ENCODE measurements around the gene MECP2.
"Not testable (repeated sequence)": the region's sequence is repeated elsewhere in the genome, so short reads cannot be mapped to it uniquely, and the experiment has no call there.

Gene MECP2

DNA sequence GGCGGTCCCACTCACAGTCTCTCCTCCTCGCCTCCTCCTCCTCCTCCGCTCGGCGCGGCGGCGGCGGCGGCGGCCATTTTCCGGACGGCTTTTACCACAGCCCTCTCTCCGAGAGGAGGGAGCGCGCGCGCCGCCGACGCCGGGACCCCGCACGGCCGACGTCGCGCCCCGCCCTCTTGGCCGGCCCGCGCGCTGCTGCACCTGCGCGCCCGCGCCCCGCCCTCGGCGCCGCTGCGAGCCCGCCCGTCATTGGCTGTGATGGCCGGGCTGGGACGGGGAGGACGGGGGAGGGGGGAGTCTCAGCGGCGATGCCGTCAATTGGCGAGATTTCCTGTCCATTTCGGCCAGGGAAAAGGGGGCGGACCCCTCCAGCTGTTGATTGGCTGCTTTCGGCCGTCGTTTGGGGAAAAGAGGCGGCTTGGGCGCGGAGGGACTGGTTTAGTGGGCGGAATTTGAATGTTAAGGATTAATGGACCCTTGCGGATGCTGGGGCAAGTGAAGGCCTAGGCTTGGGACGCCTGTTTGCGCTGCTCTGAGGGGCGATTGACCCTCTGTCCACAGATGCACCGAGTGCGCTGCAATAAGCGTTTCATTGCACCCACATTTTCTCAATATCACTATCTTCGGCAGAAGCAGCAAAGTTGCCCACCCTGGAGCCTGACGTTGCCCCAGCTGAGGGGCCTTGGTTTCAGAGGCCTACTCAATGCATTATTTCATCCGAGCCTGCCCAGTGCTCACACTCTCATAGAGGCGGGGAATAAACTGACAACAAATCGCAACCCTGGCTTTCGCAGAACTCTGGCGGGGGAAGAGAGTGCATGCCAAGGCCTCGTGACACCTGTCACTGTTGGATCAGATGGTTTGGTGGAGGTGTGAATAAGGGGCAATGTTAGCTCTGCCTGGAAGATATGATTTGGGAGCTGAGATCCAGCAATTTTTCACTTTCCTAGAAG lies at the start of gene MECP2:
MECP2 (minus strand) TSS at position 129 of the 953 bp plus-strand sequence.
- DNase-seq (ENCODE audit: low spot score): peak; percentile 96

DNA sequence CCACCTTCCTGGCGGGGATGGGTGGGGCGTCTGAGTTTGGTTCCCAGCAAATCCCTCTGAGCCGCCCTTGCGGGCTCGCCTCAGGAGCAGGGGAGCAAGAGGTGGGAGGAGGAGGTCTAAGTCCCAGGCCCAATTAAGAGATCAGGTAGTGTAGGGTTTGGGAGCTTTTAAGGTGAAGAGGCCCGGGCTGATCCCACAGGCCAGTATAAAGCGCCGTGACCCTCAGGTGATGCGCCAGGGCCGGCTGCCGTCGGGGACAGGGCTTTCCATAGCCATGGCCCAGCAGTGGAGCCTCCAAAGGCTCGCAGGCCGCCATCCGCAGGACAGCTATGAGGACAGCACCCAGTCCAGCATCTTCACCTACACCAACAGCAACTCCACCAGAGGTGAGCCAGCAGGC lies 46.5 kb upstream of the MECP2 start, which contains the start of gene OPN1LW:
OPN1LW (plus strand) TSS at position 234 of the 400 bp plus-strand sequence; CDS start at position 275, 41 bp downstream.
- DNase-seq (ENCODE audit: low spot score): not testable (repeated sequence)

- DNase-seq (ENCODE audit: low spot score): no peak
Measured at GRCh38 chrX:154142950-154143745, 45.6 kb upstream of the MECP2 start.

DNA sequence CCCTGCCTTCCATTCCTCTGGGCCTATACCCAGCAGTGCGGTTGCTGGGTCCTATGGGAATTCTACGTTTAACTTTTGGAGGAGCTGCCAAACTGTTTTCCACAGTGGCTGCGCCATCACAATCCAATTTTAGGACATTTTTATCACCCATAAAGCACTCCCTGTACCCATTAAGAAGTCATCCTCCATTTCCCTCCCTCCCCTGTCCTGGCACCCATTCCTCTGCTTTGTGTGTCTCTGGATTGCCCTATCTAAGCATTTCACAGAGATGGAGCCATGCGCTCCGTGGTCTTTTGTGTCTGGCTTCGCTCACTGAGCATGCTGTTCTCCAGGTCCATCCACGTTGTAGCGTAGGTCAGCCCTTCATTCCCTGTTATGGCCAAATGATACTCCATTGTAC lies 44.9 kb upstream of the MECP2 start:
- DNase-seq (ENCODE audit: low spot score): no peak

GRCh38 chrX:154140742-154141141 lies 43.2 kb upstream of the MECP2 start:
- DNase-seq (ENCODE audit: low spot score): no peak

DNA sequence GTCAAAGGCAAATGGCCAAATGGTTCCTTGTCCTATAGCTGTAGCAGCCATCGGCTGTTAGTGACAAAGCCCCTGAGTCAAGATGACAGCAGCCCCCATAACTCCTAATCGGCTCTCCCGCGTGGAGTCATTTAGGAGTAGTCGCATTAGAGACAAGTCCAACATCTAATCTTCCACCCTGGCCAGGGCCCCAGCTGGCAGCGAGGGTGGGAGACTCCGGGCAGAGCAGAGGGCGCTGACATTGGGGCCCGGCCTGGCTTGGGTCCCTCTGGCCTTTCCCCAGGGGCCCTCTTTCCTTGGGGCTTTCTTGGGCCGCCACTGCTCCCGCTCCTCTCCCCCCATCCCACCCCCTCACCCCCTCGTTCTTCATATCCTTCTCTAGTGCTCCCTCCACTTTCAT lies 42.7 kb upstream of the MECP2 start:
- DNase-seq (ENCODE audit: low spot score): no peak

DNA sequence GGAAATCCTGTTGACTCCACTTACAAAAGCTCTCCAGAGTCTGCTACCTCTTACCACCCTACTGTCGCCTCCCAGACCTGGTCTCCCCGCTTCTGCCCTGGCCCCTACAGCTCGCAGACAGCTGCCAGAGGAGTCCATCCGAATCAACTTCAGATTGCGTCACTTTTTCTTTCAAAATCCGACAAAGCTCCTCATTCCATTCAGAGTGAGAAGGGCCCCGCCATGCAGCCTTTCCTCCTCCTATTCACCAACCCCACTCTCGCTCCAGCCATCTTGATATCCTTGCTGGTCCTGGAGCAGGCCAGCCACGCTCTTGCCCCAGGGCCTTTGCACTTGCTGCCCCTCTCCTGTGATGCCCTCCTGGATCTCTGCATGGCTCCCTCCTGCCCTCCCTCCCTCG lies 41.3 kb upstream of the MECP2 start:
- DNase-seq (ENCODE audit: low spot score): no peak

DNA sequence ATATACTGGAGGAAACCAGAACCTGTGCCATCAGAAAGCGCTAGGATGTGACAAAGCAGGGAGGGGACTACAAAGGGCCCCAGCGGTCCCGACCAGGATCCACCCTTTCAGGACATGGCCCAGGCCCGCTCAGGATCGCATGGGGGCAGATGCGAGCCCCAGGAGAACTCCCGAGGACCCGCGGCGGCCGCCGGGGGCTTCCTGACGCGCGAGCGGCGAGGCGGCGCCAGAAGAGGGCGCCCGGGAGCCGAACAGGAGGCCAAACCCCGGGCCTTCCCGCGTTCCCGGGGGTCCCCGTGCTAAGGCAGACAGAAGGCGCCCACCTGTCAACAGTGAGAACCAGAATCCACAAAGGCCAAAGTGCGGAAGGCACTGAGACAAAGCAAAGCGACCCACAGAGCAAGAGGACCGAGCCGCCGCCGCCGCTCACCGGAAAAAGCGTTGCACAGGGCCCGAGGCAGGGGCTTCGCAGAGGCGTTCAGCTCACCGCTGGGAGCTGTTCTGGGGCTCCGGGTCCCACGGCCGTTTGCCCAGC lies 39.2 kb upstream of the MECP2 start:
- peak; percentile 52 for DNase-seq (ENCODE audit: low spot score)

DNA sequence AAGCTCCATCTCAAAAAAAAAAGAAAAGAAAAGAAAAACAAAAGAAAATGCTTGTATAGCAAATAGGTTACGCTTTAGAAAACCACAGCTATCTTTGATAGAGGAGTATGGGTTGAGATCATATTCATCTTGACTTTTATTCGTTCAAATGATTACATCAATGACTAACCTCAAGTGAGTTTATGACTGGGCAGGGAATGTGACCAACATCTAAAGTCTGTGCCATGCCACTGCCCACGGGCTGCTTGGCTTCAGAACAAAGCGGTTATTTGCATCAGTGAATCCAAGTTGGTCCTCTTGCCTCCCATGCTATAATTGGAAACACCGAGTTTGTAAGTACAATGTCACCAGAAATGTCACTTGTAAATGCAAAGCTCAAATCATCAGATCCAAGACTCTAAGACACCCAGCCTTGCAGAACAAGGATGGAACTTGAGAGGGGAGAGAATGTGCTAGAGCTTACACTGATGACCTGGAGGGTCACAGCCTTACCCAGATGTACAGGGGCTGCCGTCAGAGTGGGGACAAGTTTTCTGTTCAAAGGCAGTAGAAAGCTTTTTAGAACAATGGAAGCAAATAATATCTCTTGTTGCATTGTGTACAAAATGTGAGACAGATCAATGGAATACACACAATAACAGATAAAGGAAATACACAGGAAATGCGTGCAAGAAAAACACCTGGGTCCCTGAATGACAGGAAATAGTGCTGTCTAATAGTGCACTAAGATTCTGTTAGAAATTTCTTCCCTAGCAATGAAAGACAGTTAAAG lies 38.1 kb upstream of the MECP2 start:
- DNase-seq (ENCODE audit: low spot score): no peak

DNA sequence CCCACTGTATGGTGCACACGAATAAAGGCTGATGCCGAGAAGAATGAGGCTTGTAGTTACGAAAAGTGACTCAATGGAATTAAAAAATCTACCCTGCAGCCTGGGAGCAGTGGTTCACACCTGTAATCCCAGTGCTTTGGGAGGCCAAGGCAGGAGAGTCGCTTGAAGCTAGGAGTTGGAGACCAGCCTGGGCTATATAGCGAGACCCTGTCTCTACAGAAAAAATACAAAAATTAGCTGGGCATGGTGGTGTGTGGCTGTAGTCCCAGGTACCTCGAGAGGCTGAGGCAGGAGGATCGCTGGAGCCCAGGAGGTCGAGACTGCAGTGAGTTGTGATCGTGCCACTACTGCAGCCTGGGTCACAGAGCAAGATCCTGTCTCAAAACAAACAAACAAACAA lies 34.8 kb upstream of the MECP2 start:
- DNase-seq (ENCODE audit: low spot score): no peak

DNA sequence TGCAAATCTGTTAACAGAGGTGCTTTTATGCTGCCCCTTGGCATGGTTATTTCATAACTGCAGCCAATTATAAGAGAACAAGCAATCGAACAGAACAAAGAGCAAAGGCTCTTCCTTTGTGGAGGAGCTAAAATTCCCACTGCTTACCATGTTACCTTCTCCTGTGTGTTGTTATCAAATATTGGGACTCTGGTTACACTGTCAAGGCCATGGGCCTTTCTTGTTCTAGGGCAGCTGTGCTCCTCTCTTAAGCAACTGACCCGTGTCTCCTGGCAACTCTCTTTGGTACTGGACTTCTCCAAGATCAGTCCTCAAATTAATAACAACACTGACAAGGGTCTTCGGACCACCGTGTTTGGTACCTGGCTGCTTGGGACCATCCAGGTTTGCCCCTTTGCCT lies 34.4 kb upstream of the MECP2 start:
- no peak for DNase-seq (ENCODE audit: low spot score)

DNA sequence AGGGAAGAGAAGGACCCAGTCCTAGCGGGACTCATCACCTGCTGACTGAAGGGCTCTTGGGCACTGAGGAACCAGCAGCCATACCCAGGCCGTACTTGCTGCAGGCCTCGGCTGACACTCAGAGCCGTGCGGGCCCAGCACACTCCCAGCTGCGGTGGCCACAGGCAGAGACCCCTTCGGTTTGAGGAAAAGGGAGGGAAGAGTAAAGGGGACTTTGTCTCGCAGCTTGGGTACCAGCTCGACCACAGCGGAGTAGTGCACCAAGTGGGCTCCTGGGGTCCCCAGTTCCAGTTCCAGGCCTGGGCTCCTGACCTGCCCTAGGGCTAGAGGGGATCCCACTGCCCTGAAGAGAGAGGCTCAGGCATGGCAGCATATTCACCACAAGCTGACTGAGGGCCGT lies 28.6 kb upstream of the MECP2 start:
- DNase-seq (ENCODE audit: low spot score): no peak

- no peak for DNase-seq (ENCODE audit: low spot score)
Measured at GRCh38 chrX:154125391-154126040, 28.0 kb upstream of the MECP2 start.

DNA sequence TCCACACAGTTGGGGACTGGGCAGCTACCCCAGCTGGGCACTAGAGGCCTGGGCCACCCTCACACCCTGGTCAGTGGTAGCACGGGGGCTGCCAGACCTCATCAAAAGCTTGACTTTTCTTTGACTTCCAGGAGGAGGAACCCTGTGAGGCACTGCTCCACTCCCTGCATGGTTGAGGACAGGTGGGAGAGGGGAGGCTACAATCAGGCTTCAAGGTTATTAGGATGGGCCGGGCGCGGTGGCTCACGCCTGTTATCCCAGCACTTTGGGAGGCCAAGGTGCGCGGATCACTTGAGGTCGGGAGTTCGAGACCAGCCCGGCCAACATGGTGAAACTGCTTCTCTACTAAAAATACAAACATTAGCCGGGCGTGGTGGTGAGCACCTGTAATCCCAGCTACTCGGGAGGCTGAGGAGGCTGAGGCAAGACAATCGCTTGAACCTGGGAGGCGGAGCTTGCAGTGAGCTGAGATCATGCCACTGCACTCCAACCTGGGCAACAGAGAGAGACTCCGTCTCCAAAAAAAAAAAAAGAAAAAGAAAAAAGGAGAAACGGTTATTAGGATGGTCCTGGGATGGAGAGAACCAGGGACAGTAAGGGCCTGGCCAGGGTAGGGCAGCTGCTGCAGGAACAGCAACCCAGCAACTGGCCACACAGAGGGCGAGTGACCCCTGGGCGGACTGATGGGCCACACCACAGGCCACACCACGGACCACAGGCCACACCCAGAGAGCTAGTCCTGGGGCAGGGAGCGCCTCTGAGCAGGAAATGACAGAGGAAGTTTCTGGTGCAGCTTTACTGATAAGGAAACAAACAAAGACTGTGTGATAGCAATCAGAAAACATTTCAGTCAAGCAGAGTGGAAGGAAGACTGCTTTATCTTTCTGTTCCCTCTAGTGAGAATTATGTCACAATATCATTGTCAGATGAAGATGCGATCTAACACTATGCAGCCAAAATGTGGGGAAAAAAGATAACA lies 26.0 kb upstream of the MECP2 start:
- DNase-seq (ENCODE audit: low spot score): no peak

DNA sequence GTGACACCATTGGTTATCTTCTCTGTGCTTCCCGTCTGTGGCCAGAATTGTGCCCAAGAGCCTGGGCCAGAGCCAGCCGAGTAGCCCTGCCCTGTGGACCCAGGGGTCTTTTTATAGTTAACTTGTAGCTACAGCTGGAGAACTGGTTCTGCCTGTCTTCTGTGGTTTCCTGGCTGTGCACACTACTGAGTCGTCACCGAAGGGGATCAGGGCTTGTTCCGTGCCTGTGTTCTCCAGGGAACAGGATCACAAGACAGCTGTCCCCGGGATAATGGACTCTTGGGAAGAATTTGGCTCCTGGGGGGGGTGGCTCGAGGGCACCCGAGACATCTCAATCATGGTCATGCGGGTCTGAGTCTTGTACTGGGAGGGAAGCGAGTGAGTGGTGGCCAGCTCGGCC lies 24.4 kb upstream of the MECP2 start:
- DNase-seq (ENCODE audit: low spot score): no peak

- DNase-seq (ENCODE audit: low spot score): no peak
Measured at GRCh38 chrX:154121207-154121606, 23.7 kb upstream of the MECP2 start.

DNA sequence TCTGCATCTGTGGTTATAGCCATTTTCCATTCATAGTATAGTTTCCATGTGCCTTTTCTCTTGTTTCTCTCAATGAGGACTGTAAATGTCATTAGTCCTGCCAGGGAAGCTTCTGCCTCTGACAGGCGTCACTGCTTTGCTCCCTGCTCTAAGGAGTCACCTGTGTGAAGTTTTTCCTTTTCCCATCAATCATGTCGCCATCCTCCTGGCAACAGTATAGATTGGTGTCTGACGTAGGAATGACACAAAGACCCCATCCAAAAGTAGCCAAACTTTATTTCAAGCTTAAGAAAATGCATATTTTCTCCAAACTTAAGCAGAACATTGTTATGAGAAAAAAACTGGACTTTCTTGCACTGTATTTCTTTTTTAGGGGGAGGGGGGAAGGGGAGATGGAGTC lies 23.1 kb upstream of the MECP2 start:
- DNase-seq (ENCODE audit: low spot score): no peak

DNA sequence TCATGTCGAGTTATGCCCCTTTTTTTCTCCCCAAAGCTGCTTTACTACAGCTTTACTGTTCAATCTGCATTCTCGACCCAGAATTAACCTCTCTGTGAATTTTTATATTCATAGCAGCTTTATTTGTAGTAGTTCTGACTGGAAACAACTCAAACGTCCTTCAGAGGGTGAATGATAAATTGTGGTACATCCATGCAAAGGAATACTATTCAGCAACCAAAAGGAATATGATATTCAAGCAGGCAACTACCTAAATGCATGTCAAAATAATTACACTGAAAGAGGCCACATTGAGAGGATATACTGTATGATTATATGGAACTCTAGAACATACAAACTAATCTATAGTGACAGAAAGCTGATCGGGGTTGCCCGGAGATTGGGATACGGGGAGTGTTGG lies 20.0 kb upstream of the MECP2 start:
- DNase-seq (ENCODE audit: low spot score): no peak

GRCh38 chrX:154116426-154117211 lies 19.1 kb upstream of the MECP2 start:
- no peak for DNase-seq (ENCODE audit: low spot score)

Data from hepatic stellate cell (primary cell).